Endothelial cell of umbilical vein (primary cell): ENCODE data around the gene KRTAP7-1. TPM values are rescaled to one million over a fixed set of nuclear protein-coding genes. Genes with fewer than 3 reads are reported as not detected.

Source experiments
- BruUV-seq: library from RNA; stranded (reverse); fragments of 400-500 nt; replicated peaks from 2 replicates; lab custom pipeline; 2021; lab: Mats Ljungman, UMichigan
- CTCF ChIA-PET: fragments of 300-600, 350-600 bp; sonication (Branson Sonifier 250); formaldehyde crosslinking; loops from one replicate; lab custom pipeline; 2021; ENCODE audit warnings: antibody characterized with exemption, inconsistent platforms; lab: Charles Lee
- POLR2A ChIA-PET: fragments of 300-600, 350-600 bp; sonication (Branson Sonifier 250); formaldehyde crosslinking; loops from one replicate; lab custom pipeline; 2021; ENCODE audit warnings: antibody characterized with exemption, inconsistent platforms; lab: Charles Lee
- DNase-seq: peaks from one replicate; pipeline ENCODE4 v3.0.0-alpha.2; 2011; ENCODE audit warnings: low read depth, low spot score
- FAIRE-seq: peaks from 2 replicates; lab custom pipeline; 2011; peaks lifted over from hg19 to GRCh38; lab: Jason Lieb, UNC
- H2AFZ ChIP-seq: 2 replicates; pipeline ENCODE4 v1.6.0; 2012; ENCODE audit warnings: low read depth, low read length, control low read depth, inconsistent platforms
- H3K27ac ChIP-seq: 2 replicates; pipeline ENCODE4 v1.5.1; 2011; ENCODE audit warnings: low read depth, mild to moderate bottlenecking, control low read depth, low read length, moderate library complexity; ENCODE audit not compliant: insufficient read depth
- H3K27me3 ChIP-seq, 2 experiments: 2 replicates each; pipeline versions ENCODE4 v1.6.0 to v1.6.1; 2011; ENCODE audit warnings: low read length in 2 of 2, mixed read lengths in 1 of 2; ENCODE audit not compliant: control insufficient read depth in 2 of 2, insufficient read depth in 2 of 2
- H3K36me3 ChIP-seq, 2 experiments: 2 replicates in 1 of 2; 3 replicates in 1 of 2; pipeline ENCODE4 v1.5.1; 2011; ENCODE audit warnings: low read length in 2 of 2, mild to moderate bottlenecking in 1 of 2, moderate library complexity in 1 of 2; ENCODE audit not compliant: control insufficient read depth in 2 of 2, insufficient read depth in 2 of 2; ENCODE audit errors: extremely low read depth in 1 of 2
- H3K4me1 ChIP-seq: 3 replicates; pipeline ENCODE4 v1.5.1; 2011; ENCODE audit warnings: mild to moderate bottlenecking, low read length; ENCODE audit not compliant: control insufficient read depth, insufficient read depth; ENCODE audit errors: extremely low read depth
- H3K4me2 ChIP-seq: 2 replicates; pipeline ENCODE4 v1.6.1; 2011; ENCODE audit warnings: low read length, control low read depth, mixed read lengths; ENCODE audit not compliant: insufficient read depth
- H3K4me3 ChIP-seq, 3 experiments: fragments of 200-600 bp in 1 of 3; sonication (generic), shearing (Covaris generic) in 1 of 3; replicated peaks in 1 of 3; 2 replicates each; pipeline ENCODE4 v1.5.1; 2011 to 2016; ENCODE audit warnings: control low read depth in 3 of 3, low read length in 3 of 3, mild to moderate bottlenecking in 2 of 3, inconsistent platforms in 1 of 3, low read depth in 1 of 3, moderate library complexity in 1 of 3; ENCODE audit not compliant: insufficient read depth in 1 of 3
- H3K79me2 ChIP-seq: 2 replicates; pipeline ENCODE4 v1.6.0; 2012; ENCODE audit warnings: low read length, inconsistent platforms; ENCODE audit not compliant: control insufficient read depth, insufficient read depth
- H3K9ac ChIP-seq: replicated peaks from 2 replicates; pipeline ENCODE3; 2011; ENCODE audit warnings: low read length, control low read depth; ENCODE audit not compliant: insufficient read depth; ENCODE audit errors: extremely low read depth
- H3K9me1 ChIP-seq: replicated peaks from 3 replicates; pipeline ENCODE4 v1.6.0; 2011; ENCODE audit warnings: mild to moderate bottlenecking, low read length; ENCODE audit not compliant: control insufficient read depth, insufficient read depth; ENCODE audit errors: extremely low read depth
- H3K9me3 ChIP-seq: replicated peaks from 2 replicates; pipeline ENCODE4 v1.5.1; 2012; ENCODE audit warnings: low read length, inconsistent platforms; ENCODE audit not compliant: control insufficient read depth, insufficient read depth
- H4K20me1 ChIP-seq: replicated peaks from 2 replicates; pipeline ENCODE3; 2011; ENCODE audit warnings: mild to moderate bottlenecking, low read length; ENCODE audit not compliant: control insufficient read depth, insufficient read depth; ENCODE audit errors: extremely low read depth
- EZH2 ChIP-seq: IDR thresholded peaks from 2 replicates; pipeline ENCODE4 v1.6.1; 2012; ENCODE audit warnings: borderline replicate concordance, low read depth, mild to moderate bottlenecking, moderate library complexity, low read length, inconsistent platforms; ENCODE audit not compliant: severe bottlenecking
- FOS ChIP-seq: IDR thresholded peaks from 2 replicates; pipeline ENCODE4 v1.6.1; 2011; ENCODE audit warnings: mild to moderate bottlenecking, low read length, moderate library complexity, borderline replicate concordance; ENCODE audit not compliant: insufficient read depth
- GATA2 ChIP-seq: IDR thresholded peaks from 2 replicates; pipeline ENCODE4 v1.7.0; 2011; ENCODE audit warnings: low read depth, mild to moderate bottlenecking, moderate library complexity, mixed read lengths, low read length; ENCODE audit not compliant: insufficient read length, insufficient read depth
- JUN ChIP-seq: IDR thresholded peaks from 2 replicates; pipeline ENCODE4 v1.6.1; 2011; ENCODE audit warnings: borderline replicate concordance, low read depth; ENCODE audit not compliant: insufficient read length, insufficient read depth
- MAX ChIP-seq: IDR thresholded peaks from 2 replicates; pipeline ENCODE4 v1.6.1; 2011; ENCODE audit not compliant: insufficient read depth, insufficient read length
- MYC ChIP-seq: IDR thresholded peaks from one replicate; pipeline ENCODE4 v1.6.1; 2011; ENCODE audit warnings: mild to moderate bottlenecking, low read depth, low read length
- POLR2A ChIP-seq: IDR thresholded peaks from 2 replicates; pipeline ENCODE4 v1.6.1; 2012; ENCODE audit warnings: low read depth, mild to moderate bottlenecking, control low read depth, low read length
- POLR2AphosphoS5 ChIP-seq: IDR thresholded peaks from 2 replicates; pipeline ENCODE4 v1.6.1; 2012; ENCODE audit warnings: low read depth, mild to moderate bottlenecking, control low read depth, low read length, moderate library complexity; ENCODE audit not compliant: insufficient read depth
- dilution Hi-C: fragments of 300-500 bp; cut with MboI; formaldehyde crosslinking; loops from one replicate; pipeline ENCODE4 v1.15.0; 2019; ENCODE audit warnings: low sequenced_read_pairs; ENCODE audit not compliant: extremely low pct_ligation_motif_present
- intact Hi-C: fragments of 100-400 bp; cut with micrococcal nuclease; formaldehyde crosslinking; loops from one replicate; pipeline ENCODE4 v1.10.0; 2022
- polyA plus RNA-seq, 4 experiments: library from polyadenylated mRNA; depleted of rRNA in 3 of 4; stranded (reverse) in 3 of 4; unstranded in 1 of 4; fragments of >200 nt; gene quantifications; 2 replicates each; pipeline versions ENCODE4 v1.2.1 to v1.2.3, GENCODE V29; 2011 to 2012; ENCODE audit warnings: missing spikeins in 1 of 4
- total RNA-seq: library from RNA; stranded (reverse); gene quantifications from 2 replicates; pipeline ENCODE4 v1.2.3, GENCODE V29; 2021
- TF ChIP-seq, protein P1 (sequence below), 2 donors: IDR thresholded peaks; 1 replicate in 1 of 2; 2 replicates in 1 of 2; pipeline ENCODE4 v1.5.1; 2011; ENCODE audit warnings: low read length in 2 of 2, mild to moderate bottlenecking in 2 of 2, moderate library complexity in 2 of 2, control low read depth in 1 of 2, inconsistent platforms in 1 of 2, low read depth in 1 of 2; ENCODE audit not compliant: insufficient read depth in 1 of 2; ENCODE audit errors: extremely low read depth in 1 of 2

The KRTAP7-1 gene
- total and polyA plus RNA-seq, 2 donors (not counting 3 experiments of a cell fraction or from before 2014, with no cell fraction given), result not detected

DNA sequence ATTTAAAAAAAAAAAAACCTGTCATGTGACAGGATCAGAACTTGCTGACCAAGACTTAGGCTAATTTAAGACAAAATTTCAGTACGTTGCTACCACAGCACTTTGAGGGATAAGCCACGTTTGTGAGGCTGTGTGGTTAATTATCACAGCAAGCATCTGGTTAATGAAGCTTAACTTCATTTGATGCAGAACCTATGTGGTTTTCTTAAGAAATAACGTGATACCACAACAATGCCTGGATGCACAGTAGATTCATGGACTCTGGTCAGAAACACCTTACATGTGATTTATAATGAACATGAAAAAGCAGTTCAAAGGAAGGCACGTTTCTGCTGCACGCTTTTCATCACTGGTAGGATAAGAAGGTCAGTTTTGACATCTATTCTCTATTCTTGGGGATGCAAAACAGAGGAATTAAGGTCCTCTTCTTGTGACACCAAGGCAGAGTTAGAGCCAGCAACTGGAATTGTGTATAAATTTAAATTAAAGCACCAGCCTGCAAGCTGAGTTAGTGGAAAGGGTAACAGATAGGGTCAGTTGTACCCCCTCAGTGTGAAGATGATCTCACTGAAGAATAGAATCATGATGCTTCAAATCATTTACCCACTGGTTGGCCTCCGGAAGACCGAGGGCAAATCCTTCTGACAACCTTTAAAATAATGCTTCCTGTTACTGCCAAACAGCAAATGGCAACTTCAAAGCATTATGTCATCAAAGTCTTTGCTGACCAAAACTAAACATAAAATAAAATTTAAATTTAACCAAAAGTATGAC is 10.5 kb downstream of the KRTAP7-1 start:
- BruUV-seq, result no TSS peak
- H4K20me1 ChIP-seq, result no peaks in the 10 kb centered on the region
- FAIRE-seq, result no peak
- dilution Hi-C loops, result no loop called here
- H3K9ac ChIP-seq, result no peak overlapping the region
- H2AFZ ChIP-seq, result no peak overlapping the region
- H3K4me3 ChIP-seq, result no peak overlapping the region
- no peaks in the 10 kb centered on the region for H3K4me1 ChIP-seq
- no peak for DNase-seq
- CTCF ChIA-PET, result no interaction called here
- POLR2A ChIA-PET, result no interaction called here
- no peak overlapping the region for H3K4me2 ChIP-seq
- H3K9me1 ChIP-seq, result no peaks in the 10 kb centered on the region
- TF ChIP-seq EZH2 (no peak), MYC (no peak), POLR2A (no peak), FOS (no peak), POLR2AphosphoS5 (no peak), JUN (no peak), MAX (no peak), GATA2 (no peak)
- TF ChIP-seq, protein P1, sequence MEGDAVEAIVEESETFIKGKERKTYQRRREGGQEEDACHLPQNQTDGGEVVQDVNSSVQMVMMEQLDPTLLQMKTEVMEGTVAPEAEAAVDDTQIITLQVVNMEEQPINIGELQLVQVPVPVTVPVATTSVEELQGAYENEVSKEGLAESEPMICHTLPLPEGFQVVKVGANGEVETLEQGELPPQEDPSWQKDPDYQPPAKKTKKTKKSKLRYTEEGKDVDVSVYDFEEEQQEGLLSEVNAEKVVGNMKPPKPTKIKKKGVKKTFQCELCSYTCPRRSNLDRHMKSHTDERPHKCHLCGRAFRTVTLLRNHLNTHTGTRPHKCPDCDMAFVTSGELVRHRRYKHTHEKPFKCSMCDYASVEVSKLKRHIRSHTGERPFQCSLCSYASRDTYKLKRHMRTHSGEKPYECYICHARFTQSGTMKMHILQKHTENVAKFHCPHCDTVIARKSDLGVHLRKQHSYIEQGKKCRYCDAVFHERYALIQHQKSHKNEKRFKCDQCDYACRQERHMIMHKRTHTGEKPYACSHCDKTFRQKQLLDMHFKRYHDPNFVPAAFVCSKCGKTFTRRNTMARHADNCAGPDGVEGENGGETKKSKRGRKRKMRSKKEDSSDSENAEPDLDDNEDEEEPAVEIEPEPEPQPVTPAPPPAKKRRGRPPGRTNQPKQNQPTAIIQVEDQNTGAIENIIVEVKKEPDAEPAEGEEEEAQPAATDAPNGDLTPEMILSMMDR (IDR thresholded peaks at IDR 0.05; ENCODE audit: extremely low read depth in 1 of 2, insufficient read depth in 1 of 2, low read depth in 1 of 2, low read length in 2 of 2), result no peak
- intact Hi-C loops, result no loop called here
- H3K79me2 ChIP-seq, result no peaks in the 10 kb centered on the region
- no peaks in the 10 kb centered on the region for H3K9me3 ChIP-seq
- no peaks in the 10 kb centered on the region for H3K27me3 ChIP-seq
- H3K27ac ChIP-seq, result no peak overlapping the region
- no peaks in the 10 kb centered on the region for H3K36me3 ChIP-seq
